Hepatocyte (in vitro differentiated cells): ENCODE results near the gene ANAPC10.
A peak's percentile ranks its signal among the peaks of the same experiment; 100 is the strongest.

Experiments used
- EZH2 ChIP-seq: fragments of 200-600 bp; sonication (generic); IDR thresholded peaks from 2 replicates; pipeline ENCODE4 v1.6.1; 2016; ENCODE audit warnings: antibody characterized with exemption, mild to moderate bottlenecking, borderline replicate concordance
- TF ChIP-seq, protein P1 (sequence below): fragments of 200-600 bp; sonication (generic); IDR thresholded peaks from 2 replicates; pipeline ENCODE4 v1.5.1; 2016; ENCODE audit warnings: antibody characterized with exemption, mild to moderate bottlenecking; ENCODE audit not compliant: poor library complexity

GRCh38 chr4:145061318-145061920, 36.6 kb downstream of the ANAPC10 start:
- TF ChIP-seq, protein P1, sequence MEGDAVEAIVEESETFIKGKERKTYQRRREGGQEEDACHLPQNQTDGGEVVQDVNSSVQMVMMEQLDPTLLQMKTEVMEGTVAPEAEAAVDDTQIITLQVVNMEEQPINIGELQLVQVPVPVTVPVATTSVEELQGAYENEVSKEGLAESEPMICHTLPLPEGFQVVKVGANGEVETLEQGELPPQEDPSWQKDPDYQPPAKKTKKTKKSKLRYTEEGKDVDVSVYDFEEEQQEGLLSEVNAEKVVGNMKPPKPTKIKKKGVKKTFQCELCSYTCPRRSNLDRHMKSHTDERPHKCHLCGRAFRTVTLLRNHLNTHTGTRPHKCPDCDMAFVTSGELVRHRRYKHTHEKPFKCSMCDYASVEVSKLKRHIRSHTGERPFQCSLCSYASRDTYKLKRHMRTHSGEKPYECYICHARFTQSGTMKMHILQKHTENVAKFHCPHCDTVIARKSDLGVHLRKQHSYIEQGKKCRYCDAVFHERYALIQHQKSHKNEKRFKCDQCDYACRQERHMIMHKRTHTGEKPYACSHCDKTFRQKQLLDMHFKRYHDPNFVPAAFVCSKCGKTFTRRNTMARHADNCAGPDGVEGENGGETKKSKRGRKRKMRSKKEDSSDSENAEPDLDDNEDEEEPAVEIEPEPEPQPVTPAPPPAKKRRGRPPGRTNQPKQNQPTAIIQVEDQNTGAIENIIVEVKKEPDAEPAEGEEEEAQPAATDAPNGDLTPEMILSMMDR = peak; percentile 63
- no peak for TF ChIP-seq EZH2
